ENCODE measurements around the gene MYOM3.

GRCh38 chr1:24140741-24141181, 28.8 kb upstream of the MYOM3 start:
- TF ChIP-seq CTCF (IDR thresholded peaks at IDR 0.05), result no peak
- peak; percentile 64 to 78 (median 71) for TF ChIP-seq POLR2A (IDR thresholded peaks at IDR 0.05)

All from body of pancreas (tissue), 4 donors.